Measurements from ENCODE around the gene RFFL.

The RFFL gene

GRCh38 chr17:34961093-34961911 lies 102.2 kb downstream of the RFFL start, which contains the start of the genes CCT6B and ZNF830:
TSS of gene CCT6B (minus strand) at chr17:34961460. CDS start at chr17:34961393, 67 bp downstream.
TSS of gene ZNF830 (plus strand) at chr17:34961540. CDS start at chr17:34961567, 27 bp downstream.
- Histone ChIP-seq H3K36me3 (ENCODE audit: insufficient read depth, insufficient read length, low read length) (peaks cover 32% of the 10 kb centered on the region), H3K4me3 (ENCODE audit: insufficient read length, low read depth) (peak within 1 kb of the TSS; percentile 91), H3K27me3 (ENCODE audit: insufficient read depth, insufficient read length) (peaks cover 8% of the 10 kb centered on the region), H3K9ac (ENCODE audit: insufficient read length, low read depth) (peak within 1 kb of the TSS; percentile 100), H3K9me3 (ENCODE audit: insufficient read depth, low read length) (no peaks in the 10 kb centered on the region), H3K4me1 (ENCODE audit: insufficient read depth, insufficient read length) (no peaks in the 10 kb centered on the region)
- peak; percentile 89 for DNase-seq (ENCODE audit: low read depth, low spot score)
- TF ChIP-seq ZNF274 (IDR thresholded peaks at IDR 0.05; ENCODE audit: low read depth, low read length), result no peak
- peak; percentile 87 for TF ChIP-seq YY1 (IDR thresholded peaks at IDR 0.05; ENCODE audit: insufficient read depth, insufficient read length)
- TF ChIP-seq SUZ12 (IDR thresholded peaks at IDR 0.05; ENCODE audit: extremely low read depth, insufficient read depth, insufficient read length), result no peak

DNA sequence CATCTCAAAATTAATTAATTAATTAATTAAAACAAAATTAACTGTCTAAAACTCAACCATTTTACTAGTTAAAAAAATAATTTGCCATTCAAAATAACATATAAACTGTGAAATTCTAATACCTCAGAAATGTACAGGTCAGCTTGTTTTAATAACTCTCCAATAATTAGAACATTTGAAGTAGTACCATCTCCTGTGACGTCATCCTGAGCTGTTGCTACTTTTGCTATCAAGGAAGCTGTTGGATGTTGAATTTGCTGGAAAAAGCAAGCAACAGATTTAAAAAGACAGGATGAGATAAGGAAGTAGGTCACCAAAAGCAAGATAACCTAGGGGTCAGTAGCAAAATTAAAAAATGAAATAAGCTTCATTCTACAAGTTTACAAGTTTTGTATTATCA lies 105.1 kb downstream of the RFFL start:
- DNase-seq (ENCODE audit: low read depth, low spot score), result no peak
- Histone ChIP-seq H3K9ac (ENCODE audit: insufficient read length, low read depth) (no peak overlapping the region), H3K4me3 (ENCODE audit: insufficient read length, low read depth) (no peak overlapping the region), H3K36me3 (ENCODE audit: insufficient read depth, insufficient read length, low read length) (peaks cover 15% of the 10 kb centered on the region), H3K9me3 (ENCODE audit: insufficient read depth, low read length) (no peaks in the 10 kb centered on the region), H3K4me1 (ENCODE audit: insufficient read depth, insufficient read length) (no peaks in the 10 kb centered on the region), H3K27me3 (ENCODE audit: insufficient read depth, insufficient read length) (peaks cover 8% of the 10 kb centered on the region)
- TF ChIP-seq YY1 (IDR thresholded peaks at IDR 0.05; ENCODE audit: insufficient read depth, insufficient read length) (no peak), SUZ12 (IDR thresholded peaks at IDR 0.05; ENCODE audit: extremely low read depth, insufficient read depth, insufficient read length) (no peak), ZNF274 (IDR thresholded peaks at IDR 0.05; ENCODE audit: low read depth, low read length) (no peak)

Measured in NT2/D1 (cell line).